Thyroid gland (tissue), 4 donors: ENCODE measurements around the gene LHX5.

Experiments
- POLR2A ChIP-seq, 2 donors: fragments of 450-650 bp; IDR thresholded peaks; one replicate each; pipeline ENCODE4 v1.6.1; 2017; ENCODE audit warnings: antibody characterized with exemption in 2 of 2, mild to moderate bottlenecking in 2 of 2, moderate library complexity in 1 of 2
- TF ChIP-seq, protein P1 (sequence below), 6 experiments: fragments of 200-600 bp in 3 of 6; fragments of 450-650 bp in 3 of 6; sonication (generic) in 3 of 6; IDR thresholded peaks; one replicate each; pipeline ENCODE4 v1.5.1; 2016 to 2019; ENCODE audit warnings: antibody characterized with exemption in 6 of 6, mild to moderate bottlenecking in 2 of 6, inconsistent platforms in 1 of 6, moderate library complexity in 1 of 6

- TF ChIP-seq, protein P1, sequence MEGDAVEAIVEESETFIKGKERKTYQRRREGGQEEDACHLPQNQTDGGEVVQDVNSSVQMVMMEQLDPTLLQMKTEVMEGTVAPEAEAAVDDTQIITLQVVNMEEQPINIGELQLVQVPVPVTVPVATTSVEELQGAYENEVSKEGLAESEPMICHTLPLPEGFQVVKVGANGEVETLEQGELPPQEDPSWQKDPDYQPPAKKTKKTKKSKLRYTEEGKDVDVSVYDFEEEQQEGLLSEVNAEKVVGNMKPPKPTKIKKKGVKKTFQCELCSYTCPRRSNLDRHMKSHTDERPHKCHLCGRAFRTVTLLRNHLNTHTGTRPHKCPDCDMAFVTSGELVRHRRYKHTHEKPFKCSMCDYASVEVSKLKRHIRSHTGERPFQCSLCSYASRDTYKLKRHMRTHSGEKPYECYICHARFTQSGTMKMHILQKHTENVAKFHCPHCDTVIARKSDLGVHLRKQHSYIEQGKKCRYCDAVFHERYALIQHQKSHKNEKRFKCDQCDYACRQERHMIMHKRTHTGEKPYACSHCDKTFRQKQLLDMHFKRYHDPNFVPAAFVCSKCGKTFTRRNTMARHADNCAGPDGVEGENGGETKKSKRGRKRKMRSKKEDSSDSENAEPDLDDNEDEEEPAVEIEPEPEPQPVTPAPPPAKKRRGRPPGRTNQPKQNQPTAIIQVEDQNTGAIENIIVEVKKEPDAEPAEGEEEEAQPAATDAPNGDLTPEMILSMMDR (IDR thresholded peaks at IDR 0.05) = no peak
- TF ChIP-seq POLR2A (IDR thresholded peaks at IDR 0.05) = no peak
These were observed 4.7 kb upstream of the LHX5 start for GRCh38 chr12:113476176-113476986.
